Mucosa of rectum (tissue), 2 donors: ENCODE measurements around the gene ZBTB6.

ENCODE experiments used
- H3K27ac ChIP-seq, 2 donors: one replicate each; pipeline ENCODE4 v1.7.0; 2013; ENCODE audit warnings: inconsistent platforms in 2 of 2, low read depth in 2 of 2, low read length in 2 of 2
- H3K27me3 ChIP-seq, 2 donors: one replicate each; pipeline ENCODE4 v1.7.0; 2013; ENCODE audit warnings: low read length in 2 of 2; ENCODE audit not compliant: control insufficient read depth in 2 of 2, insufficient read depth in 2 of 2
- H3K36me3 ChIP-seq, 2 donors: one replicate each; pipeline ENCODE4 v1.7.0; 2013; ENCODE audit warnings: low read length in 2 of 2; ENCODE audit not compliant: control insufficient read depth in 2 of 2, insufficient read depth in 2 of 2
- H3K4me1 ChIP-seq, 2 donors: one replicate each; pipeline ENCODE4 v1.7.0; 2013; ENCODE audit warnings: low read length in 2 of 2, mild to moderate bottlenecking in 1 of 2; ENCODE audit not compliant: control insufficient read depth in 2 of 2, insufficient read depth in 2 of 2
- H3K4me3 ChIP-seq, 2 donors: one replicate each; pipeline ENCODE4 v1.7.0; 2013; ENCODE audit warnings: low read length in 2 of 2
- H3K9ac ChIP-seq, 2 donors: one replicate each; pipeline ENCODE4 v1.7.0; 2013; ENCODE audit warnings: low read length in 2 of 2, low read depth in 1 of 2, mild to moderate bottlenecking in 1 of 2
- H3K9me3 ChIP-seq, 2 donors: one replicate each; pipeline ENCODE4 v1.7.0; 2013; ENCODE audit warnings: low read length in 2 of 2; ENCODE audit not compliant: control insufficient read depth in 2 of 2
- donor health status: healthy.
- donor health status: Normal muscosa, but diverticular disease.

ZBTB6 gene

GRCh38 chr9:122912964-122913673 lies at the start of gene ZBTB6:
Gene ZBTB6, minus strand, starts transcription at chr9:122913323. Its CDS starts 1,251 bp downstream, at chr9:122912072.
- H3K27ac ChIP-seq, result peak within 1 kb of the TSS; percentile 76 to 89
- peaks cover 8 to 9% of the 10 kb centered on the region in 2 donors for H3K4me1 ChIP-seq
- no peaks in the 10 kb centered on the region for H3K27me3 ChIP-seq
- H3K9me3 ChIP-seq, result no peaks in the 10 kb centered on the region
- H3K9ac ChIP-seq, result peak within 1 kb of the TSS; percentile 76
- H3K36me3 ChIP-seq, result peaks cover 10 to 30% of the 10 kb centered on the region in 2 donors
- H3K4me3 ChIP-seq, result peak within 1 kb of the TSS; percentile 76 to 97

- H3K4me1 ChIP-seq, result no peaks in the 10 kb centered on the region
Observed at GRCh38 chr9:122961139-122961538, 48.0 kb upstream of the ZBTB6 start.

GRCh38 chr9:122955961-122956360 lies 42.8 kb upstream of the ZBTB6 start:
- Histone ChIP-seq H3K27ac (no peak overlapping the region), H3K4me3 (no peak overlapping the region), H3K4me1 (peaks cover 4 to 17% of the 10 kb centered on the region in 2 donors), H3K36me3 (peaks cover 3 to 6% of the 10 kb centered on the region in 2 donors), H3K27me3 (no peaks in the 10 kb centered on the region), H3K9me3 (no peaks in the 10 kb centered on the region), H3K9ac (no peak overlapping the region)

More at GRCh38 chr9:122961139-122961538, 48.0 kb upstream of the ZBTB6 start:
- H3K27ac ChIP-seq, result no peak overlapping the region
- no peak overlapping the region for H3K9ac ChIP-seq
- no peak overlapping the region for H3K4me3 ChIP-seq
- H3K36me3 ChIP-seq, result peaks cover 6 to 10% of the 10 kb centered on the region in 2 donors
- H3K27me3 ChIP-seq, result no peaks in the 10 kb centered on the region
- no peaks in the 10 kb centered on the region for H3K9me3 ChIP-seq

- H3K9ac ChIP-seq, result peak overlapping the region in 1 of 2 donors; percentile 4
- H3K27ac ChIP-seq, result peak overlapping the region in 1 of 2 donors; percentile 47
- H3K9me3 ChIP-seq, result no peaks in the 10 kb centered on the region
- H3K36me3 ChIP-seq, result no peaks in the 10 kb centered on the region
- peaks cover 4 to 26% of the 10 kb centered on the region in 2 donors for H3K4me1 ChIP-seq
- H3K4me3 ChIP-seq, result no peak overlapping the region
- H3K27me3 ChIP-seq, result no peaks in the 10 kb centered on the region
Observed at GRCh38 chr9:122954253-122954691, 41.1 kb upstream of the ZBTB6 start.

GRCh38 chr9:122951056-122951455 lies 37.9 kb upstream of the ZBTB6 start:
- Histone ChIP-seq H3K9ac (no peak overlapping the region), H3K27me3 (no peaks in the 10 kb centered on the region), H3K36me3 (no peaks in the 10 kb centered on the region), H3K27ac (no peak overlapping the region), H3K4me3 (no peak overlapping the region), H3K4me1 (peaks cover 11 to 35% of the 10 kb centered on the region in 2 donors), H3K9me3 (no peaks in the 10 kb centered on the region)

- H3K27ac ChIP-seq, result no peak overlapping the region
- no peak overlapping the region for H3K9ac ChIP-seq
Observed at GRCh38 chr9:122950263-122950662, 37.1 kb upstream of the ZBTB6 start.

GRCh38 chr9:122949696-122950095 lies 36.6 kb upstream of the ZBTB6 start:
- Histone ChIP-seq H3K36me3 (no peaks in the 10 kb centered on the region), H3K27ac (no peak overlapping the region), H3K9ac (no peak overlapping the region), H3K4me3 (no peak overlapping the region), H3K27me3 (no peaks in the 10 kb centered on the region), H3K4me1 (peaks cover 11 to 39% of the 10 kb centered on the region in 2 donors), H3K9me3 (no peaks in the 10 kb centered on the region)

More at GRCh38 chr9:122950263-122950662, 37.1 kb upstream of the ZBTB6 start:
- no peaks in the 10 kb centered on the region for H3K36me3 ChIP-seq
- H3K4me3 ChIP-seq, result no peak overlapping the region
- peaks cover 11 to 43% of the 10 kb centered on the region in 2 donors for H3K4me1 ChIP-seq
- no peaks in the 10 kb centered on the region for H3K27me3 ChIP-seq
- no peaks in the 10 kb centered on the region for H3K9me3 ChIP-seq

- peak overlapping the region in 1 of 2 donors; percentile 28 for H3K4me3 ChIP-seq
- H3K9ac ChIP-seq, result no peak overlapping the region
- H3K27me3 ChIP-seq, result no peaks in the 10 kb centered on the region
- peak overlapping the region; percentile 60 to 80 for H3K27ac ChIP-seq
- peaks cover 7 to 28% of the 10 kb centered on the region in 2 donors for H3K4me1 ChIP-seq
- no peaks in the 10 kb centered on the region for H3K36me3 ChIP-seq
- no peaks in the 10 kb centered on the region for H3K9me3 ChIP-seq
Observed at GRCh38 chr9:122948313-122948712, 35.2 kb upstream of the ZBTB6 start.

- Histone ChIP-seq H3K4me3 (no peak overlapping the region), H3K9ac (no peak overlapping the region), H3K9me3 (no peaks in the 10 kb centered on the region), H3K4me1 (peaks cover 16 to 34% of the 10 kb centered on the region in 2 donors), H3K27ac (peak overlapping the region in 1 of 2 donors; percentile 80), H3K27me3 (no peaks in the 10 kb centered on the region), H3K36me3 (no peaks in the 10 kb centered on the region)
Observed at GRCh38 chr9:122946461-122947005, 33.4 kb upstream of the ZBTB6 start.
